Tibial nerve (tissue), 4 donors: ENCODE data around the gene CEP104. TPM values are rescaled to one million over a fixed set of nuclear protein-coding genes. Genes with fewer than 3 reads are reported as not detected.

Experiments
- DNase-seq, 2 donors: peaks; one replicate each; pipeline ENCODE4 v3.0.0-alpha.2; 2019; ENCODE audit warnings: low spot score in 2 of 2
- H3K27ac ChIP-seq, 4 donors: fragments of 200-600 bp; sonication (generic) in 3 of 4; one replicate each; pipeline ENCODE4 v1.5.1; 2017 to 2019; ENCODE audit warnings: mild to moderate bottlenecking in 1 of 4
- H3K27me3 ChIP-seq, 2 donors: fragments of 200-600 bp; sonication (generic) in 1 of 2; one replicate each; pipeline versions ENCODE4 v1.5.1 to v1.6.0; 2017 to 2019
- H3K36me3 ChIP-seq, 3 donors: fragments of 200-600 bp; sonication (generic); one replicate each; pipeline ENCODE4 v1.5.1; 2018 to 2019
- H3K4me1 ChIP-seq, 4 donors: fragments of 200-600 bp; sonication (generic) in 3 of 4; one replicate each; pipeline ENCODE4 v1.5.1; 2017 to 2019
- H3K4me3 ChIP-seq, 4 donors: fragments of 200-600 bp; sonication (generic) in 3 of 4; one replicate each; pipeline ENCODE4 v1.5.1; 2017 to 2019; ENCODE audit warnings: mild to moderate bottlenecking in 1 of 4, moderate library complexity in 1 of 4
- H3K9me3 ChIP-seq, 4 donors: fragments of 200-600 bp; sonication (generic) in 3 of 4; one replicate each; pipeline ENCODE4 v1.5.1; 2017 to 2019
- CTCF ChIP-seq, 5 experiments: fragments of 200-600 bp in 3 of 5; fragments of 450-650 bp in 2 of 5; sonication (generic) in 3 of 5; IDR thresholded peaks; one replicate each; pipeline ENCODE4 v1.5.1; 2016 to 2019; ENCODE audit warnings: antibody characterized with exemption in 5 of 5, mild to moderate bottlenecking in 3 of 5, moderate library complexity in 2 of 5
- EP300 ChIP-seq, 2 donors: sonication (generic); formaldehyde crosslinking; IDR thresholded peaks; one replicate each; pipeline ENCODE4 v1.6.1; 2017; ENCODE audit warnings: antibody characterized with exemption in 2 of 2, mild to moderate bottlenecking in 1 of 2
- POLR2A ChIP-seq, 2 donors: fragments of 450-650 bp; IDR thresholded peaks; one replicate each; pipeline ENCODE4 v1.6.1; 2017; ENCODE audit warnings: antibody characterized with exemption in 2 of 2, mild to moderate bottlenecking in 2 of 2, moderate library complexity in 2 of 2
- WGBS, 2 donors: methylation state at CpG; one replicate each; pipeline ENCODE4 v1.1.5; 2018; 5-methylcytosine and 5-hydroxymethylcytosine counted together
- total RNA-seq, 4 donors: library from RNA; depleted of rRNA; stranded (reverse); fragments of >200 nt; gene quantifications; one replicate each; pipeline ENCODE4 v1.1.0, GENCODE V29; 2016

Gene CEP104
- total RNA-seq, 4 donors from 2014 or later, result 41.5 to 68.6 (median 48.0) TPM

GRCh38 chr1:3838788-3839187 lies 18.2 kb downstream of the CEP104 start:
- H3K27ac ChIP-seq, result no peak overlapping the region
- H3K4me3 ChIP-seq, result no peak overlapping the region
- no peaks in the 10 kb centered on the region for H3K27me3 ChIP-seq
- peaks cover 2 to 95% (median 23%) of the 10 kb centered on the region in 3 donors for H3K36me3 ChIP-seq
- TF ChIP-seq POLR2A (IDR thresholded peaks at IDR 0.05), result no peak
- TF ChIP-seq EP300 (IDR thresholded peaks at IDR 0.05), result no peak
- no peak for TF ChIP-seq CTCF (IDR thresholded peaks at IDR 0.05)
- DNase-seq, result no peak
- WGBS, 2 donors, result 95% methylated on average over 11 of the region's 11 CpGs
- H3K4me1 ChIP-seq, result no peaks in the 10 kb centered on the region
- peaks cover 0 to 16% (median 0%) of the 10 kb centered on the region in 4 donors for H3K9me3 ChIP-seq

- Histone ChIP-seq H3K9me3 (peaks cover 0 to 16% (median 0%) of the 10 kb centered on the region in 4 donors), H3K4me1 (no peaks in the 10 kb centered on the region), H3K27ac (no peak overlapping the region), H3K27me3 (no peaks in the 10 kb centered on the region), H3K36me3 (peaks cover 2 to 96% (median 23%) of the 10 kb centered on the region in 3 donors), H3K4me3 (no peak overlapping the region)
- no peak for DNase-seq
- WGBS, 2 donors, result 93 to 100% methylated on average over 1 of the region's 1 CpG
- TF ChIP-seq EP300 (IDR thresholded peaks at IDR 0.05) (no peak), CTCF (IDR thresholded peaks at IDR 0.05) (no peak), POLR2A (IDR thresholded peaks at IDR 0.05) (no peak)
Observed at GRCh38 chr1:3837685-3838084, 19.3 kb downstream of the CEP104 start.

- peaks cover 2 to 96% (median 24%) of the 10 kb centered on the region in 3 donors for H3K36me3 ChIP-seq
- TF ChIP-seq POLR2A (IDR thresholded peaks at IDR 0.05) (no peak), CTCF (IDR thresholded peaks at IDR 0.05) (no peak), EP300 (IDR thresholded peaks at IDR 0.05) (no peak)
- no peak overlapping the region for H3K27ac ChIP-seq
- H3K9me3 ChIP-seq, result peaks cover 0 to 16% (median 0%) of the 10 kb centered on the region in 4 donors
- H3K4me1 ChIP-seq, result no peaks in the 10 kb centered on the region
- DNase-seq, result no peak
- H3K4me3 ChIP-seq, result no peak overlapping the region
- no peaks in the 10 kb centered on the region for H3K27me3 ChIP-seq
- WGBS, 2 donors, result 96 to 98% methylated on average over 6 of the region's 6 CpGs
Observed at GRCh38 chr1:3837200-3837599, 19.8 kb downstream of the CEP104 start.

GRCh38 chr1:3836421-3836820 lies 20.6 kb downstream of the CEP104 start:
- Histone ChIP-seq H3K4me3 (no peak overlapping the region), H3K36me3 (peaks cover 2 to 96% (median 24%) of the 10 kb centered on the region in 3 donors), H3K27ac (no peak overlapping the region), H3K4me1 (no peaks in the 10 kb centered on the region), H3K9me3 (peaks cover 0 to 16% (median 0%) of the 10 kb centered on the region in 4 donors), H3K27me3 (no peaks in the 10 kb centered on the region)
- DNase-seq, result no peak
- 95 to 97% methylated on average over 11 of the region's 11 CpGs for WGBS, 2 donors
- TF ChIP-seq EP300 (IDR thresholded peaks at IDR 0.05) (no peak), POLR2A (IDR thresholded peaks at IDR 0.05) (no peak), CTCF (IDR thresholded peaks at IDR 0.05) (no peak)

- no peak overlapping the region for H3K4me3 ChIP-seq
- no peak overlapping the region for H3K27ac ChIP-seq
- no peak for TF ChIP-seq CTCF (IDR thresholded peaks at IDR 0.05)
- no peak for TF ChIP-seq EP300 (IDR thresholded peaks at IDR 0.05)
- TF ChIP-seq POLR2A (IDR thresholded peaks at IDR 0.05), result no peak
- peaks cover 0 to 96% (median 24%) of the 10 kb centered on the region in 3 donors for H3K36me3 ChIP-seq
- no peak for DNase-seq
- peaks cover 0 to 16% (median 0%) of the 10 kb centered on the region in 4 donors for H3K9me3 ChIP-seq
- no peaks in the 10 kb centered on the region for H3K4me1 ChIP-seq
- no peaks in the 10 kb centered on the region for H3K27me3 ChIP-seq
- WGBS, 2 donors, result 93 to 94% methylated on average over 10 of the region's 10 CpGs
Observed at GRCh38 chr1:3834701-3835100, 22.3 kb downstream of the CEP104 start.
